ENCODE measurements around the gene TMEM95. TPM values are rescaled to one million over a fixed set of nuclear protein-coding genes. Genes with fewer than 3 reads are reported as not detected.

Gene TMEM95
- total RNA-seq, 1 donor from 2014 or later: not detected

DNA sequence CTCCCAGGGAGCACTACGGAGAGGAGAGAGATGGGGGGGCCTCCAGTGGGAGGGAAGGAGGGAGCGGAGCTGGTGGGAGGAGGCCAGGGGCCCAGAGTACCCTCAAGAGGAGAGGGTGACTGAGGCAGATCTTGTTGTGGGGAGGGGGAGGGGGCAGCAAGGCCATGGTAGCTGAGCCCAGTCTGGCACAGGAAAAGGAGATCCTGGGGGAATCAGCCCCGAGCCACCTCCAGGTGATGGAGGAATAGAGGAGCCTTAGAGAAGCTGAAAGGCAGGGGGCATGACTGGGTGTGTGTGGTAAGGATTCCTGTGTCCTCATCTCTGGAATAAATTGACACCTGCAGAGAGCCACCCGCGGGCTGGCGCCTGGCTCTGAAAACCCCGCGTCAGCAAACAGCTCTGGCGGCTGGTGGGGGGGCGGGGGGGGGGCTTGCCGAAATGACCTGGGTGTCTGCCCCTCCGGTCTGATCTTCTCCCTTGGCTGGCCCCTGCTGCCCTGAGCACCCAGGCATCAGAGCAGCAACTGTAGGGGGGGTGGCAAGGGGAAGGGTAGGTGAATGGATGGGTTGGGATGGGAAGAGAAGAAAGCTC is 51.4 kb downstream of the TMEM95 start:
- TF ChIP-seq, protein P1, sequence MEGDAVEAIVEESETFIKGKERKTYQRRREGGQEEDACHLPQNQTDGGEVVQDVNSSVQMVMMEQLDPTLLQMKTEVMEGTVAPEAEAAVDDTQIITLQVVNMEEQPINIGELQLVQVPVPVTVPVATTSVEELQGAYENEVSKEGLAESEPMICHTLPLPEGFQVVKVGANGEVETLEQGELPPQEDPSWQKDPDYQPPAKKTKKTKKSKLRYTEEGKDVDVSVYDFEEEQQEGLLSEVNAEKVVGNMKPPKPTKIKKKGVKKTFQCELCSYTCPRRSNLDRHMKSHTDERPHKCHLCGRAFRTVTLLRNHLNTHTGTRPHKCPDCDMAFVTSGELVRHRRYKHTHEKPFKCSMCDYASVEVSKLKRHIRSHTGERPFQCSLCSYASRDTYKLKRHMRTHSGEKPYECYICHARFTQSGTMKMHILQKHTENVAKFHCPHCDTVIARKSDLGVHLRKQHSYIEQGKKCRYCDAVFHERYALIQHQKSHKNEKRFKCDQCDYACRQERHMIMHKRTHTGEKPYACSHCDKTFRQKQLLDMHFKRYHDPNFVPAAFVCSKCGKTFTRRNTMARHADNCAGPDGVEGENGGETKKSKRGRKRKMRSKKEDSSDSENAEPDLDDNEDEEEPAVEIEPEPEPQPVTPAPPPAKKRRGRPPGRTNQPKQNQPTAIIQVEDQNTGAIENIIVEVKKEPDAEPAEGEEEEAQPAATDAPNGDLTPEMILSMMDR (IDR thresholded peaks at IDR 0.05): no peak
- no peaks in the 10 kb centered on the region for H3K27me3 ChIP-seq
- peak overlapping the region in 1 of 2 donors; percentile 85 for H3K4me3 ChIP-seq
- no peaks in the 10 kb centered on the region for H3K9me3 ChIP-seq
- H3K27ac ChIP-seq: peak overlapping the region; percentile 89 to 92
- peaks cover 0 to 7% of the 10 kb centered on the region in 2 donors for H3K36me3 ChIP-seq
- DNase-seq (ENCODE audit: low spot score in 2 of 2): no peak
- H3K4me1 ChIP-seq: peaks cover 0 to 22% of the 10 kb centered on the region in 2 donors
- intact Hi-C loops (cut with DNase I): loop anchor here (10.0 kb wide), 1 partner anchor 278 kb away; the partner anchor contains the start of genes TP53 and WRAP53

Other genes starting within 250 kb of the TMEM95 start
- not detected for gene ASGR2, start 240.3 kb upstream of the TMEM95 start, total RNA-seq
- gene ASGR1, start 175.8 kb upstream of the TMEM95 start, total RNA-seq: 3.9 TPM
- gene DLG4, start 135.3 kb upstream of the TMEM95 start, total RNA-seq: 34.9 TPM
- 1,048 TPM for gene ACADVL, start 135.2 kb upstream of the TMEM95 start, total RNA-seq
- 17.2 TPM for gene DVL2, start 120.6 kb upstream of the TMEM95 start, total RNA-seq
- 13.3 TPM for gene PHF23, start 115.7 kb upstream of the TMEM95 start, total RNA-seq
- gene GABARAP, start 112.7 kb upstream of the TMEM95 start, total RNA-seq: 422 TPM
- 81.4 TPM for gene CTDNEP1, start 103.4 kb upstream of the TMEM95 start, total RNA-seq
- 106 TPM for gene ELP5, start 102.9 kb upstream of the TMEM95 start, total RNA-seq
- gene CLDN7, start 92.7 kb upstream of the TMEM95 start, total RNA-seq: not detected
- gene SLC2A4, start 73.4 kb upstream of the TMEM95 start, total RNA-seq: 4.9 TPM
- not detected for gene YBX2, start 60.5 kb upstream of the TMEM95 start, total RNA-seq
- 248 TPM for gene EIF5A, start 47.5 kb upstream of the TMEM95 start, total RNA-seq
- gene GPS2, start 39.8 kb upstream of the TMEM95 start, total RNA-seq: 52.4 TPM
- gene NEURL4, start 25.8 kb upstream of the TMEM95 start, total RNA-seq: 22.0 TPM
- gene ACAP1, start 18.6 kb upstream of the TMEM95 start, total RNA-seq: 12.0 TPM
- 14.6 TPM for gene KCTD11, start 3.0 kb upstream of the TMEM95 start, total RNA-seq
- gene TNK1, start 25.9 kb downstream of the TMEM95 start, total RNA-seq: 0.43 TPM
- 297 TPM for gene PLSCR3, start 39.4 kb downstream of the TMEM95 start, total RNA-seq
- 241 TPM for gene TMEM256, start 48.9 kb downstream of the TMEM95 start, total RNA-seq
- 34.3 TPM for gene NLGN2, start 52.7 kb downstream of the TMEM95 start, total RNA-seq
- not detected for gene SPEM1, start 65.2 kb downstream of the TMEM95 start, total RNA-seq
- not detected for gene SPEM2, start 70.5 kb downstream of the TMEM95 start, total RNA-seq
- not detected for gene SPEM3, start 73.7 kb downstream of the TMEM95 start, total RNA-seq
- gene TMEM102, start 80.3 kb downstream of the TMEM95 start, total RNA-seq: 20.4 TPM
- gene FGF11, start 84.4 kb downstream of the TMEM95 start, total RNA-seq: 0.32 TPM
- 5.0 TPM for gene CHRNB1, start 89.9 kb downstream of the TMEM95 start, total RNA-seq
- 67.9 TPM for gene ZBTB4, start 124.5 kb downstream of the TMEM95 start, total RNA-seq
- not detected for gene SLC35G6, start 126.3 kb downstream of the TMEM95 start, total RNA-seq
- 69.5 TPM for gene POLR2A, start 129.2 kb downstream of the TMEM95 start, total RNA-seq
- 88.6 TPM for gene TNFSF12, start 193.9 kb downstream of the TMEM95 start, total RNA-seq
- 17.5 TPM for gene TNFSF13, start 203.6 kb downstream of the TMEM95 start, total RNA-seq
- gene SENP3, start 206.8 kb downstream of the TMEM95 start, total RNA-seq: 92.0 TPM
- gene CD68, start 224.5 kb downstream of the TMEM95 start, total RNA-seq: 151 TPM
- gene MPDU1, start 228.7 kb downstream of the TMEM95 start, total RNA-seq: 157 TPM
- not detected for gene SOX15, start 234.9 kb downstream of the TMEM95 start, total RNA-seq